Esophagus (tissue), 2 donors: ENCODE results near the gene TBC1D3B. TPM values are rescaled to one million over a fixed set of nuclear protein-coding genes. Genes with fewer than 3 reads are reported as not detected.
"Not testable (repeated sequence)": the region's sequence is repeated elsewhere in the genome, so short reads cannot be mapped to it uniquely, and the experiment has no call there.

Experiments
- H3K27ac ChIP-seq, 2 donors: one replicate each; pipeline ENCODE4 v1.5.1; 2013; ENCODE audit warnings: low read depth in 2 of 2, mild to moderate bottlenecking in 2 of 2, inconsistent platforms in 1 of 2, low read length in 1 of 2, moderate library complexity in 1 of 2
- H3K27me3 ChIP-seq, 2 donors: one replicate each; pipeline ENCODE4 v1.6.1; 2013; ENCODE audit warnings: low read length in 2 of 2, control low read depth in 1 of 2, mild to moderate bottlenecking in 1 of 2; ENCODE audit not compliant: insufficient read depth in 2 of 2, control insufficient read depth in 1 of 2
- H3K36me3 ChIP-seq, 2 donors: one replicate each; pipeline ENCODE4 v1.6.1; 2013; ENCODE audit warnings: low read length in 1 of 2; ENCODE audit not compliant: control insufficient read depth in 2 of 2, insufficient read depth in 2 of 2
- H3K4me1 ChIP-seq, 2 donors: one replicate each; pipeline ENCODE4 v1.6.1; 2013; ENCODE audit warnings: low read length in 1 of 2; ENCODE audit not compliant: control insufficient read depth in 2 of 2, insufficient read depth in 2 of 2
- H3K4me3 ChIP-seq, 2 donors: one replicate each; pipeline ENCODE4 v1.5.1; 2013; ENCODE audit warnings: low read length in 2 of 2, mild to moderate bottlenecking in 2 of 2, low read depth in 1 of 2, moderate library complexity in 1 of 2
- H3K9me3 ChIP-seq, 2 donors: one replicate each; pipeline ENCODE4 v1.6.1; 2013; ENCODE audit warnings: mild to moderate bottlenecking in 2 of 2, low read depth in 1 of 2, low read length in 1 of 2, moderate library complexity in 1 of 2; ENCODE audit not compliant: control insufficient read depth in 2 of 2, insufficient read depth in 1 of 2
- WGBS, 2 donors: extraction: QIAGEN DNeasy Blood & Tissue Kit; methylation state at CpG; one replicate each; pipeline ENCODE4 v1.1.7; 2013; 5-methylcytosine and 5-hydroxymethylcytosine counted together
- polyA plus RNA-seq, 2 donors: library from polyadenylated mRNA; stranded (reverse); fragments of 200-250 nt; gene quantifications; one replicate each; pipeline ENCODE4 v1.2.3, GENCODE V29; 2013
- donor health status: healthy with polysubstance abuse.
- donor health status: Bipolar disorder and iron deficiency.

The TBC1D3B gene
- polyA plus RNA-seq, 2 donors: 5.8 to 6.9 TPM

DNA sequence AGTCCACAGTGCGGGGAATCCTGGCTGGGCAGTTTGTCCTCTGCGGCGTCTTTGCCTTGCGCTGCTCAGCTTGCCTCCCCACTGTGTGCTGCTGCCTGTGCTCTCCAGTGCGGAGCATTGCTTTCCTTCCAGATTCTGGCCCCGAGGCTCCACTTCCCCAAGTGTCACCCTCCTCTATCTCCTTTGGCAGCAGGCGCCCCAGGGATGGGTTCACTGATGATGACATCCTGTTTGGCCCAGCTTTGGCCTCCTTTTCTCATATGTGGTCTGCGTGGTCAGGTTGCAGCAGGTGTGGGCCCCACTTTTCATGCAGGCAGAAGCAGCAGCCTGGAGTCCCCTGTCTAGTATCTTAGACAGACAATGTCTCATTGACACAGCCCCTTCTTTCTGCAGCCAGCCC, 25.1 kb upstream of the TBC1D3B start:
- H3K4me3 ChIP-seq, H3K36me3 ChIP-seq, H3K4me1 ChIP-seq, H3K9me3 ChIP-seq, H3K27ac ChIP-seq, H3K27me3 ChIP-seq: not testable (repeated sequence)
- 86% methylated on average over 7 to 8 of the region's 8 CpGs for WGBS, 2 donors

DNA sequence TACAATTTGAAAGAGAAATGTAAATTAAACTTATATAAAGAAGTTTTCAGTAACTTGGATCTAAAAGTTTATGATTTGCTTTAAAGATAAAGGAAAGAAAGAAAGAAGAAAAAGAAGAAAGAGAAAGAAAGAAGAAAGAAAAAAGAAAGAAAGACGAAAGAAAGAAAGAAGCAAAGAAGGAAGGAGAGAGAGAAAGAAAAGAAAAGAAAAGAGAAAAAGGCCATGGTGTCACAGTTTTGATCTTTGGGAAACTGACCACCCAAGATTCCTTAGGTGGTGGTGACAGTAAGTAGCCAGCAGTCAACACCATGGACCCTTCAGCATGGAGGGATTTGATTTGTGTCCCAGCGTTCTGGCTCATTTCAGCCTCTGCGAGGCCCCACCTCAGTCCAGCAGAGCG, 24.7 kb upstream of the TBC1D3B start:
- H3K27ac ChIP-seq, H3K27me3 ChIP-seq, H3K4me1 ChIP-seq, H3K9me3 ChIP-seq, H3K4me3 ChIP-seq, H3K36me3 ChIP-seq: not testable (repeated sequence)
- 90 to 100% methylated on average over 1 to 3 of the region's 4 CpGs for WGBS, 2 donors

DNA sequence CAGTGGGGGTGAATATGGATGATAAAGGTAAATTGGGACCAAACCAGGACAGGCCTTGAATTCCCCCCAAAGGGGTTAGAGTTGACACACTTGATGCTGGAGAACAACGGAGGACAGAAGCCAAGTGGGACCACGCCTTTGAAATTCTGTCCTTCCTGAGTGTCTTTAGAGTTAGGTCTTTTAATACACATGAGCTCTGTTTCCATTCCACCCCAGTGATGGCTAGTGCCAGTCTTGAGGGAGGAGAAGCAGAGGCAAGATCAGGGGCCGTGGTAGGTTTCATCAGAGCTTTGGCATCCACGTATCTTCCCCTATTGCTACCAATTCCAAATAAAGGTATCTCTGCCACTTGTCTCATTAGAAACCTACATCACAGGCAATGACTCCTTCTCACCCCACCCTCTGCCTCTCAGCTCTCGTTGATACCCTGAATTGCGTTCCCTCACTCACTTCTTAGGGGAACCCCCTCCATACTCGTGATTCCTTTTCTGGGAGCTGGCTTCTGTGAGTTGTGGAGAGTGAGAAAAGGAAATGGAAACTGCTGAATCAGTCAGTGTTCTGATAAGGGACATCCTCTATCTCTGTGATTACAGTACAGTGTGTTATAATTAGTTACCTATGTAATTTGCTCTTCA, 22.5 kb upstream of the TBC1D3B start:
- Histone ChIP-seq H3K9me3 (no peaks in the 10 kb centered on the region), H3K27ac (no peak overlapping the region), H3K4me3 (no peak overlapping the region), H3K27me3 (no peaks in the 10 kb centered on the region), H3K36me3 (no peaks in the 10 kb centered on the region), H3K4me1 (peaks cover 0 to 2% of the 10 kb centered on the region in 2 donors)
- WGBS, 2 donors: 65 to 73% methylated on average over 7 of the region's 7 CpGs

- H3K27me3 ChIP-seq: no peaks in the 10 kb centered on the region
- no peaks in the 10 kb centered on the region for H3K36me3 ChIP-seq
- H3K4me1 ChIP-seq: peaks cover 0 to 2% of the 10 kb centered on the region in 2 donors
- no peak overlapping the region for H3K27ac ChIP-seq
- H3K4me3 ChIP-seq: no peak overlapping the region
- WGBS, 2 donors: 51 to 59% methylated on average over 4 of the region's 4 CpGs
- H3K9me3 ChIP-seq: no peaks in the 10 kb centered on the region
Observed at GRCh38 chr17:36197387-36197703, 20.9 kb upstream of the TBC1D3B start.

GRCh38 chr17:36196131-36196486, 19.7 kb upstream of the TBC1D3B start:
- 57 to 75% methylated on average over 3 of the region's 3 CpGs for WGBS, 2 donors
- no peak overlapping the region for H3K4me3 ChIP-seq
- no peaks in the 10 kb centered on the region for H3K27me3 ChIP-seq
- H3K36me3 ChIP-seq: no peaks in the 10 kb centered on the region
- H3K4me1 ChIP-seq: no peaks in the 10 kb centered on the region
- no peaks in the 10 kb centered on the region for H3K9me3 ChIP-seq
- no peak overlapping the region for H3K27ac ChIP-seq

- Histone ChIP-seq H3K4me1 (no peaks in the 10 kb centered on the region), H3K9me3 (no peaks in the 10 kb centered on the region), H3K4me3 (no peak overlapping the region), H3K36me3 (no peaks in the 10 kb centered on the region), H3K27ac (no peak overlapping the region), H3K27me3 (no peaks in the 10 kb centered on the region)
- 63 to 80% methylated on average over 10 of the region's 10 CpGs for WGBS, 2 donors
Observed at GRCh38 chr17:36195434-36196130, 19.1 kb upstream of the TBC1D3B start.

GRCh38 chr17:36194832-36195433, 18.5 kb upstream of the TBC1D3B start:
- H3K27me3 ChIP-seq, H3K36me3 ChIP-seq, H3K9me3 ChIP-seq, H3K4me3 ChIP-seq, H3K27ac ChIP-seq, H3K4me1 ChIP-seq: not testable (repeated sequence)
- WGBS, 2 donors: 82 to 88% methylated on average over 10 of the region's 10 CpGs

GRCh38 chr17:36194147-36194831, 17.9 kb upstream of the TBC1D3B start:
- not testable (repeated sequence) for H3K4me3 ChIP-seq, H3K27ac ChIP-seq, H3K4me1 ChIP-seq, H3K36me3 ChIP-seq, H3K9me3 ChIP-seq, H3K27me3 ChIP-seq
- WGBS, 2 donors: 86 to 97% methylated on average over 5 of the region's 8 CpGs

GRCh38 chr17:36193216-36193775, 16.9 kb upstream of the TBC1D3B start:
- WGBS, 2 donors: 32 to 45% methylated on average over 1 of the region's 1 CpG
- Histone ChIP-seq H3K9me3 (no peaks in the 10 kb centered on the region), H3K36me3 (no peaks in the 10 kb centered on the region), H3K27ac (no peak overlapping the region), H3K27me3 (no peaks in the 10 kb centered on the region), H3K4me3 (no peak overlapping the region), H3K4me1 (no peaks in the 10 kb centered on the region)
